Astrocyte (in vitro differentiated cells and primary cell): ENCODE data around the gene IPO13.

Source experiments
- CTCF ChIP-seq: IDR thresholded peaks from 2 replicates; pipeline ENCODE4 v1.5.1; 2011; ENCODE audit warnings: low read depth, mild to moderate bottlenecking, inconsistent platforms, low read length, moderate library complexity; ENCODE audit not compliant: insufficient read depth
- EZH2 ChIP-seq: IDR thresholded peaks from 2 replicates; pipeline ENCODE4 v1.6.1; 2012; ENCODE audit warnings: mild to moderate bottlenecking, low read length, inconsistent platforms; ENCODE audit not compliant: insufficient read depth

- TF ChIP-seq EZH2 = no peak
- TF ChIP-seq CTCF = no peak
Observed at GRCh38 chr1:43913666-43914360, 32.9 kb upstream of the IPO13 start.
